T-helper 2 cell treated with Interferon-gamma antibody and Interleukin-4, amounts not matched to agents 100 ng/mL and 5 ng/mL, for 36 hours (primary cell): ENCODE results near the gene RIN3. TPM values are rescaled to one million over a fixed set of nuclear protein-coding genes. Genes with fewer than 3 reads are reported as not detected.

Experiments used
- intact Hi-C: fragments of 100-400 bp; cut with micrococcal nuclease; formaldehyde crosslinking; loops from one replicate; pipeline ENCODE4 v1.15.1; 2023
- total RNA-seq: library from RNA; stranded (reverse); gene quantifications from 2 replicates; pipeline ENCODE4 v1.2.3, GENCODE V29; 2022

Gene RIN3
- total RNA-seq, 1 donor from 2014 or later, result 35.4 TPM

DNA sequence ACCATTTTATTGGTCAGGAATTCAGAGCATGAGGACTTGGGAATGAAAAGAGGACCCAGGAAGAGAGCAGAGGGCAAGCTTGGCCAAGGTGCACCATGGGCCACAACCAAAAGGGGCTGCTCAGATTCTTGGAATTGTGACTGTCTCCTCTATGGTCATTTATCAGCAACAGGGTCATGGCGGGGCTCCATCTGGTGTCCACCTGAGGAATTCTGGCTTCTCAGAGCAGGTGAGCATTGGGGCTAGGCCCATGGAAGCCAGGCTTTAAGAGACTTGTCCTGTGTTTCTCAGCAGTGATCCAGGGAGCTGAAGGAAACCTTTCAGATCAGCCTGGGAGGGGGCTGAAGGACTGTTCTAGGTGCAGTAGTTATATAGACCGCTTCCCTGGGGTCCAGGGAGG lies 2.6 kb upstream of the RIN3 start:
- intact Hi-C loops, result no loop called here

DNA sequence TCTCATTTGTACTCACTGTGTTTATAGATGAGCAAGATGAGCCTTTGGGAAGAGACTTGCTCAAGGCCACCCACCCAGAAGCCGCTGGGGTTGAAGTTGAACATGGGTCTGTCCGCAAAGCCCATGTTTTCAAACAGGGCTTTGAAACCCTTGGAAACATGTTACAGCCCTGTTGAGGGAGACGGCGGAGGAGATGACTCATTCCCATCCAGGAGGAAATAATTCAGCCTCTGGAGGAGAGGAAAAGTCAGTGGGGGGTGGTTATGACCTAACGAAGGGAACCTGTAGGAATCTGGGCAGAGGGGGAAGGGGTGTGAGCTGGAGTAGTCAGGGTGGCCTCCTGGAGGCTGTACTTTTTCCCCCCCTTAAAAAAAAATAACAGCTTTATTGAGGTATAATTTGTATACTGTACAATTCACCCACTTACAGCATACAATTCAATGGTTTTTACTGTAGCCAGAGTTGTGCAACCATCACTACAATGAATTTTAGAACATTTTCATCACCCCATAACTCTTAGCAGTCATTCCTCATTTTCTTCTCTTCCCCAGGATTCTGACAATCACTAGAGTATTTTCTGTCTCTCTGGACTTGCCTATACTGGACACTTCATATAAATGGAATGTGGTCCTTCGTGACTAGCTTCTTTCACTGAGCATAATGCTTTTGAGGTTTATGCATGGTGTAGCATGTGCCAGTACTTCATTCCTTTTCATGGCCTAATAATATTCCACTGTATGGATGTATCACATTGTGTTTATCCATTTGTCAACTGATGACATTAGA lies 1.9 kb upstream of the RIN3 start:
- intact Hi-C loops, result no loop called here

DNA sequence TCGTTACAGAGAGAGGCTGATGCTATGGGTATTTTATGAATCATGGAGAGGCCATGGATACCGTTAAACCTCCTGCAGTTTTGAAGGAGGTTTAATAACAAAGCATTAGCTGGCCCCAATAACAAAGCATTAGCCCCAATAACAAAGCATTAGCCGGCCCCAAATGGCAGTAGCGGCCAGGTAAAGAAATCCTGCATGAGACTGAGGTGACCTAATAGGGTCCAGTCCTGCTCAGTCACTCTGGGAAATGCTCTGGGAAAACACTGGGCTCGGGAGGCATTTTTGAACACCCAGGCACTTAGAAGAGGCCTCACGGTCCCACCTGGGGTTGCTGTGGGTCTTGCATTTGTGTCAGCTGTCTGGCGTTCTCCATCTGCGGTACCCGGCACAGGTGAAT lies 776 bp upstream of the RIN3 start:
- intact Hi-C loops, result no loop called here

DNA sequence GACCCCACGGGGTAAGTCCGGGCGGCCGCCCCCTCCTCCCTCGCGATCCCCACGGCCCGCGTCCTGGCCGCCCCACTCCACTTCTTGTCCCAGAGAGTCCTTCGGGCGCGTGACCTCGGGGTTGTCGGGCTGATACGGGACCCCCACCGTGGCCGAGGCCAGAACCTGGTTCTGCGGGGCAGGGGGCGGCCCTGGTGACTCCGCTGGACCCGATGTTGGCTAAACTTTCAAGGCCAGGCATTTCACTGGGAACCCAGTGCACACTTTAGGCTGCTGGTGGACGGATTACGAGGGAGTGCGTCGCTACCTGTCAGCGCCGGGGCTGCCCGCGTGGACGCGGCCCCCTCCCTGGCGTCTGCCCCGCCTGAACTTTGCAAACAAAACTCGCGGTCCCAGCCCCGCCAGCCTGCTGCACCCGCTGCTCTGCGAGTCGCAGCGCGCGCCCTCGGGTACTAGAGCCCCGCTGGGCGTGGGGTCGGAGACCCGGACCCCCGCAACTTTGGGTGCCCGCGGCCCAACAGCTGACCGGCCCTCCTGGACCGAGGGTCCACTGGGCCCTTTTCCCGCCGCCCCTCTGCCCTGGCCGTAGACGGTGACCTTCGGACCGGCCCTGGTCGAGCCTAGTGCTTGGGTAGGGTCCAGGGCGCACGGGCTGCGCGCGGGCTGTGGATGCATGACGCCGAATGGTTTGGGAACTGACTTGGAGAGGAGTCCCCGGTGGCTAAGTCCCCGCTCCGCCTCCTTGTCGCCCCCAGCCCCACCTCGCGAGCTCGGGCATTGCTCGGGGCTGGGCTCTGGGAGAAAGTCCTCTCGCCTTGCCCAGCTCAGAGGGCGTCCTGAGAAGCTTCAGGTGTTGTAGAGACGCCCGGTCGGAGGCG lies 624 bp downstream of the RIN3 start:
- intact Hi-C loops, result no loop called here

DNA sequence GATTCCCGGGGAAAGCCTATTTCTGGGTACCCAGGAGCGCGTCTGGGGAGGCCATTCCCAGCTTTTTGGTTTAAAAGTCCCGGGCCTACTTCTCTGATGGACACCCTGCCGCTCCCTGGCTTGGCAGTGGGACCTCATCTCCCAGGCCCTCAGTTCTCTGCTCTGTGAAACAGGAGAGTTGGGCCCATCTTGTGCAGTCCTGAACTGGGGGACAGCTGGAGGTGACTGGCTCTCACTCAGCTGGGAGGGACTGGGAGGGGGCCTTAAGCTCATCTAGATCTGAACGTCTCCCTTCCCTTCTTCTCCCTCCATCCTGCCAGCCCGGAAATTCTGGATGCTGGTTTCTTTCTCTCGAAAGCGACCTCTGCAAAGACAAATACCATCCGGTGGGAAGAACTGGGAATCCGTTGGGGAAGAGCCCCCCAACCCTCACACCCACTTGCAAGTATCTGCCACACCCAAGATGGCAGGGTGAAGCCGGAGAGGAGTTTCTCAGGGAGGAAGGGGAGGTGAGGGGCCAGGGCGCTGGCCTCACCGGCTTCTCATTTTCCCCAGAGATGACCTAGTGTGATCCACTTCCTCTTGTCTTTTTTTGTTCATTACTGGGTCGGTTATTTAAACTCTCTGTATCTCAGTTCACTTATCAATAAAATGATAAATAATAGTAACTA lies 1.4 kb downstream of the RIN3 start:
- intact Hi-C loops, result no loop called here

DNA sequence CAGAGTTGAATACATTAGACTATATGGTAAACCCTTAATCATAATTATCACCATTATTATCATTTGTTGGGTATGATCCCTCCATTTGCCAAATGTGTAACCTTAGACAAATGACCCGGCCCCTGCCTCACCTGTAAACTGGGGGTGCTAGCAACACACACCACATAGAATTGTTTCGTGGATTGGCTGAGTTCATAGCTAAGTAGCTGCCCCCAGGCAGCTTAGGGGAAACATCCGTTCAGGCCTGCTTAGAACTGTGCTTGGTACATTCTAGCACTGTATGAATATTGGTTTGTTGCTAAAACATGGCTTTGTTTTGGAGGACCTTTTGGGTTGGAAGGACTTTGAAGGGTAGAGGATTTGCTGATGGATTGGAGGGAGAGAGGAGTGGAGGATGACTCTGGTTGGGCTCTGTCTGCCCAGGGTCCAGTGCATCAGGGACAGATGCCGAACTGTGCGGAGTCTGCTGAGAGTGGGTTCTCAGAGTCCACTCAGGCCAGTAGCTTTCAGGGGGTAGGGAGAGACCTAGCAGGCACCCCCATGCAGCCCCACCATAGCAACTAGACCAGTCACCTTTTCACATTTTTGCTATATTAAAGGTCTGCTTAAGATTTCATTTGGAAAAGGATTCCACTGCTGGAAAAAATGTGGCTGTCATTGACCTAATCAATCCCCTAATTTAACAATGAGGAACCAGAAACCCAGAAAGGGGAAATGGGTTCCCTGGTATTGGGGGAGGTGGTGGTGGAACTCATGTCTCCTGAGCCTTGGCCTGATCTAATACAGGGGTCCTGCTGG lies 2.2 kb downstream of the RIN3 start:
- intact Hi-C loops, result no loop called here

DNA sequence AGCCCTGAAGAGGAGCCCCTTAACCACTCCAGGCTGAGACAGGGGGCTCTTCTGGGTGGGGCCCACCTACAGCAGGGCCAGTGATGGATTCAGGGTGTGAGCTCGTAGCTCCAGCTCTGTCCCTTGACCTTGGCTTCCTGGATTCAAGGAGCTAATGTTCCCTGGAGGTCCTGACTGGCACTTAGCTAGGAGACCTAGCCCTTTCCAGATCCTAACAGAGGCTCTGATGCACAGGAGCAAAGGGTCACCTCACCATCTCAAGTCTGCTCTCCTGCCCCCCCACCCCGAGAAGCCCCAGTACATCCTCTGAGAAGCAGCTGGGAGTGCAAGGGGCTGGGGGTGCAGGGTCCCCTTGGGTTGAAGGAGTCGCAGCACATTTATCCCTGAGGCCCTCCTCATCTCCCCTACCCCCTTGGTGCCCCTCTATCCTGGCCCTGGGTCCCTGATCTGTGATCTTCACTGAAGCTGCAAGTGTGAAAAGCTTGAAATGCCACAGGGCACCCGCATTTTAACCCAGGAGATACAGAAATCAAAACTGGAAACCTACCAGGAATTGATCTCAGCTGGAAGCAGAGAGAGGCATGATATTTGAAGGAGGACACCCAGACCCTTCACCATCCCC lies 2.9 kb downstream of the RIN3 start:
- intact Hi-C loops, result no loop called here

DNA sequence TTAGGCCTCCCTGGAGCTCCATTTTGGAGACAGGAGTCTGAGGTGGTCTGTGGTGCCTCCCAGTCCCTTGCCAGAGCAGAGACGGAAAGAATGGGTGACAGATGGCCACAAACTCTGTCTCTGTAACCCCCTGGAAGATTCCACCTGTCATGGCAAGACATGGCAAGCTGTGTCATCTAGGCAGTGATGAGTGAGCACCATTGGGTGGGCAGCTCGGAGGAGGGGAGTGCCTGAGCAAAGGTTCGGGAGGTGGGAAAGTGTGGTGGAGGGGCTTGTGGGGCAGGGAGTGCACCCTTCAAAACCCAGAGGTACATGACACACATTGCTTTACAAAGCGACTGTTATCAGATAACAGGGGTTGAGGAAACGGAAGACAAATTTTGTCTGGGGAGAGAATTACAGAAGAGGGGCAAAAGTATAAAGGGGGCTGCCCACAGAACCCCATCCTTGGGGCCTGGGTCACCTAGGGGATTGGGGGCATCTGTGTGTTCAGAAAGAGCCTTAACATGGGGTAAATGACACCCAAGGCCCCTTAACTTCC lies 3.5 kb downstream of the RIN3 start:
- intact Hi-C loops, result no loop called here

DNA sequence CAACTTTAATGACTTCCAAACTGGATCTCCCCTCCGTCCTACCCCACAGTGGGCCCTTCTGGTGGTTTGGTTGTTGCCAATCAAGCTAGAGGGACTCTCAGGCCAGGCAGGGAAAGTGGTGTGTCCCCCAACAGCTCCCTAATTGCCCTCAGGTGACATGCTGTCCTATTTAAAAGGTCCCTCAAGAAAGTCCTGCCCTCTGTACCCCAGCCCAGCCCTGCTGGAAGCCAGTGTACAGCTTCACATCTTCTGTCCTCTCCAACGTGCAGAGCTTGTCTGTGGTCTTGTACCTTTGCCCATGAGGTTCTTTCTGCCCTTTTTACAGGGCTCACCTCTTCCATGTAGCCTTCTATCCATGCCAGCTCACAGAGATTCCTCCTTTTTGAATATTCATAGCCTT lies 4.2 kb downstream of the RIN3 start:
- intact Hi-C loops, result no loop called here

DNA sequence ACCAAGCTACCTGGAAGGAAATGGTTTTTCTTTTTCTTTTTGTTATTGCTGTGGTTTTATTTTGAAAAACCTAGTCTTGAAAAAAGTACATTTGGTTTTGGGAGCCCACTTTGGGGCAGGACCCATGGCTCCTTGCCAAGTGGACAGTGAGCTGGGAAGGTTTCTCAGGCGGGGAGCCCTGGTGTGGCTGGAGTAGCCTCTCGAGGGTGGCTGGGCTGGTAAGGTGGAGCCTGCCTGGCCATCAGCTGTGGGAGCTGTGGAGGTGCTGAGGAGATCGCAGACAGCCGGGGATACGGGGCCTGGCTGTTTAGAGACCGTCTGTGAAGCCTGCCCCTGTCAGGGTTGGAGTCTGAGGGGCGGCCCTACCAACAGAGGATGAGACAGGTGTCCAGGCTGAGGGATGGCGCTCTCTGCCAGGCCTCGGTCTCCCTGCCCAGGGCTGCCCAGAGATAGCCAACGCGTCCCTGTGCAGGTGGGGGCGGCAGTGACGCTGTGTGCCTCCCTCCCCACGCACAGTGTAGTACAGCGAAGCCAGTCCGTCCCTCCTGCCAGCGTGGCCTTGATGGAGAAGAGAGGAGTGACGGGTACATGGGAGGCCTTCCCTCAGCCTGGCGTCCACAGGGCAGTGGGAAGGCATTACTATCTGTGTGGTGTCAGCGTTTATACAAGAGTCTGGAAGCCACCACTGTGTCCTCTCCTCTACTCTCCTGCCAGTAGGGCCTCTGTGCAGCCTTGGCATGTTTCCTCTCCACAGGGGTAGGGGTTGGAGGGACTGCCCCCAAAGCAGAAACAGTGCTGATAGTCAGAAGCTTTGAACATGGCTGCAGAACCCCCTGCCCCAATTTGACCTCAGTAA lies 5.9 kb downstream of the RIN3 start:
- intact Hi-C loops, result no loop called here

DNA sequence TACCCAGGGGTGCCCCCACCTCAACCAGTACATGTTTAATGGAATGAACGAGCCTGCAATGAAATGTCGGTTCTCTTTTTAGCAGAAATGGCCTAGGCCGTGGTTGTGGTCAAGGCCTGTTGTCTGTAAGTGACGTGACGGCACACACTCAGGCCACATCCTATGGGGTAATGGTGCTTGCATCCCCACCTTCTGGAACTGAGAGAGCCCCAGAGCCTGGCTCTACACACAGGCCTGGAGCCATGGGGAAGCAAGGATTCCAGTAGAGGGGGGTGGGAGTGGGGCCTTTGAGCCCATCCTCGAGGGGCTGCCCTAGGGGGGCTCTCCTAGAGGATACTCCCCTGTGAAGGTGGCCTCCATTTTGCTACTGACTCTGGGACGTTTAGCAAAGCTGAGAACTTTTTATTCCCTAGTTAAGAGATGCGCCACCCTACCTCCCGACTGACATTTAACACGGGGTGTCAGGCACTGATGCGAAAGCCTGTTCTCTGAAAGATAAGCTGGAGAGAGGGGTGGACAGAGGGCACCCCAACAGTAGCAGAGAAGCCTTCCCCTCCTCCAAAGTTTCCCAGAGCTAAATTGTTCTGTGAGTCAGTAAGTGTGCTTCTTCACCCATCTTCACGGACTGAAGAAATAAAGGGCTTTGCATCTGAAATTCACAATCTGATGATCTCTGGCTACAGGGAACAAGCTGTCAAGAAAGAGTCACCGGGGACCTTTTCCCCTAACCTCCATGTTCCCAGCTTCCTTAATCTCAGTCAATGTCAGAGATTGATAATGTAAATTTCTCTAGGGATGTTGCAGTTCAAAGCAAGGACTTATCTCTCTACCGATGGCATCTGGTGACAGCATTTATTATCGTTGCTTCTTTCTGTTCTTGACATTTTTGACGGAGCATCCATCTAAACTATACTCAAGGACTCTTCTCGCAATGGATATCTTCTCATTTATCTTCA lies 6.8 kb downstream of the RIN3 start:
- intact Hi-C loops, result no loop called here

DNA sequence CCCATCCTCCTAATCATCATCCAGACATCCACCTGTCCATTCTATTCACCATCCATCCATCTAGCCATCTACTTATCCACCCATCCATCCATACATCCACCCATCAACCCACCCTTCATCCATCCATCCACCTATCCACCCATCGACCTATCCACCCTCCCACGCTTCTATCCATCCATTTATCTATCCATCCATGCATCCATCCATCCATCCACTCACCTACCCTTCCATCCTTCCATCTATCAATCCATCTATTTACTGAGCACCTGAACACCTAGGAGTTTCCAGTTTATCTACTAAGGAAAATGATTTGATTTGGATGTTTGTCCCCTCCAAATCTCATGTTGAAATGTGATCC lies 7.5 kb downstream of the RIN3 start:
- intact Hi-C loops, result no loop called here

DNA sequence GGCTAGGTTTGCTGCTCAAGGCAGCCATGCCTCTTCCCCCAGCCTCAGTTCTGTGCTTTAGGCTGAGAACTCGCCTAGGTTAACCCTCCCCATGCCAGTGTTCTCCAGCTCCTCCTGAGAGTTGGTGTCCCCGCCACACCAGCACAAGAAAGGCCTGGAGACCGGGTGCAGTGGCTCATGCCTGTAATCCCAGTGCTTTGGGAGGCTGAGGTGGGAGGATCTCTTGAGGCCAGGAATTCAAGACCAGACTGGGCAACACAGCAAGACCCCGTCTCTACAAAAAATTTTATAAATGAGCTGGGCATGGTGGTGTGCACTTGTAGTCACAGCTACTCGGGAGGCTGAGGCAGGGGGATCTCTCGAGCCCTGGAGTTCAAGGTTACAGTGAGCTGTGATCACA lies 10.2 kb downstream of the RIN3 start:
- intact Hi-C loops, result no loop called here

DNA sequence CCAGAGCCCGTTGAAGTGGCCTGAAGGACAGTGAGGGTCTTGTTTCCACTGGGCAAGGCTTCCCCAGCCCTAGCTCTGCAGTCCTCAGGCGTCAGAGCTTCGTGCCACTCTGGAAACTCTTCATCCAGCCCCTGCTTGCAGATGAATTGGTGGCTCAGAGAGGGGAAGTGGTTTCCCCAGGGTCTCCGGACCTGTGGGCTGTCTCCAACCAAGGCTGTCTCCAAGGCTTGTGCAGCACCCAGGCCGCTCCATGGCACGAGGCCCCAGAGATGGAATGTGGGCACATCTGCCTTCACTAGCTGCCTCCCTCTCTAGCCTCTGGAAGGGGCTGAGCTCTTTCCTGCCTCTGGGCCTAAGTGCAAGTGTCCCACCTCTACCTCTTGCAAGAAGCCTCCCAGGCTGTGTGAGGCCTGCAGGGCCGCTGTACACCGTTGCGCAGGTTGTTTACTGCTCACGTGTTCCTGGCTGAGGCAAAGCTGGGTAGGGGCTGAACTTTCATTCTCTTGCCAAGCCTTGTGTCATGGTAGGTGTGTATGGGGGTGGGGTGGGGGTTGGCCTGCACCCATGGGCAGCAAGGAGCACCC lies 11.1 kb downstream of the RIN3 start:
- intact Hi-C loops, result no loop called here

DNA sequence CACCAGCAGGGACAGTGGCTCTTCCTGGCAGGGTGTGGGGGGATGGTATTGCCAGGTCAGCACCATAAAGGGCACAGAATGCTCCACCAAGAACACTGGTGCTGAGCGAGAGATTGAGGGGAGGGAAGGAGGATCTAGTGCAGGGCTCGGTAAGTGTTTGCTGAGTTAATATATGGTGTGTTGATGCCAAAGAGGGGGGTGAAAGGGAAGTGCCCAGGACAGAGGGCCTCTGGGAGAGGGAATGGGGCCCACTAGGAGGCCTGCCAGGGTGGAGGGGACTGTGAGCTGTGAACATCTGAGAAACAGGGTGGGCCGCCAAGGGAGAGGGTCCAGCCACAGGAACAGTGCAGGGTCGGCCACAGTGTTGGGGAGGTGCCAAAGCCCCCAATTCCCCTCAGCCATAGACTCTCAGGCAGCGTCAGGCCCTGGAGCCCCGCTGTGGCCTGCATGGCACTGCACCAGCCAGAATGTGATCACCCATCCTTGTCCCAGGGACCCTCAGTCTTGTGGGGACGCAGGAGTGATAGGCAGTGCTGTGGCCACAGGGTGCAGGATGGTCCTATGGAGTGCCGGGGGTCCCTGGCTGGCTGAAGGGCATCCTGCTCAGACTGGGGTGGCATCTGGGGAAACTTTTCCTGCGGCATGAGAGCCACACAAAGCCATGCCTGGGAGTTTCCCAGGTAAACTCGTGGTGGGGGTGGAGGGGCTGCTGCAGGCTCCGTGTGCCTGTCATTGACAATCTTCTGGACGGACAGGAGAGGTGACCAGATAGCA lies 11.9 kb downstream of the RIN3 start:
- intact Hi-C loops, result no loop called here

DNA sequence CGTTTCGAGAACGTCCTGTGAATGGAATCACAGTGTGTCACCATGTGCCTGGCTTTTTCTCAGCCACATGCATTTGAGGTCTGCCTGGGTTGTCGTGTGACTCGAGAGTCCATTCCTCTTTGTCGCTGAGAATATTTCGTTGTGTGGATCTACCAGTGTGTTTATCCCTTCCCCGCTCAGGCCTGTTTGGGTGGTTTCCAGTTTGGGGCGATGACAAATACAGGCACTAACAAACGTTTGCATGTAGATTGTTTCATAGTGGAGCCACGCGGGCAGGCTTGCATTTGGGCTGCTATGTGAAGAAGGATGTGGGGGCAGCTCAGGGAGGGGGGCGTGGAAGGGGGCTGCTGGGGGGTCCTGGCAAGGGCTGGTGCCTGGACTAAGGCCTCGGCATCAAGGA lies 14.1 kb downstream of the RIN3 start:
- intact Hi-C loops, result no loop called here

DNA sequence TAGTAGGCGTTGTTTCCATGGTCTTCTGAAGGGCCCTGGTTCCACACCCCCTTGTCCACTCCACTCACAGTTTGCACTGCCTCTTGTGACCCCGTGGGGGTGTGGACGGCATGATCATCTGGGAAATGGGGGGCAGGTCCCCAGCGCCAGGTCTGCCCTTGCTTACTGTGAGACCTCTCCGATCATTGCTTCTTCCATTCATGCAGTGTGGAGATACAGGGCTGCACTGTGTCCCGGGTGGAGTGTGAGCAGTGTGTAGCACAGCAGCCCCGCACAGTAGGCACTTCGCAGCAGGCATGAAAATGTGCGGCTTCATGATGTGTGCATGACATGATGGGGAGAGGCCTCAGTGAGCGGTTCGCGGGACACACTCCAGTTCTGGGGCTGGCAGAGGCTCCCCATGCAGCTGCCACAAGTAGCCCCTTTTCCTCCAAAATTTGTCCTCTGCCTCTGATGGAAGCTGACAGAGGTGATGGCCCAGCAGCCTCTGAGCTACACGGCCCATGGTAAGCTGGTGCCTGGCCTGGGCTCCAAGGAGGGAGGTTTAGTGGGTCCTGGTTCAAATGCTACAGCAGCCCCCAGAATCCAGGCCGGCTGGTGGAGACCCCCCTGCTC lies 15.0 kb downstream of the RIN3 start:
- intact Hi-C loops, result no loop called here
